Endodermal cell (in vitro differentiated cells): ENCODE results near the gene MYOM1. TPM values are rescaled to one million over a fixed set of nuclear protein-coding genes. Genes with fewer than 3 reads are reported as not detected.
A peak's percentile ranks its signal among the peaks of the same experiment; 100 is the strongest.

ENCODE experiments used
- DNase-seq: peaks from one replicate; pipeline ENCODE4 v3.0.0-alpha.2; 2017
- H3K27ac ChIP-seq: 2 replicates; pipeline ENCODE4 v1.5.1; 2013; ENCODE audit warnings: mild to moderate bottlenecking, low read depth, low read length, moderate library complexity
- H3K27me3 ChIP-seq: 2 replicates; pipeline ENCODE4 v1.6.1; 2013; ENCODE audit warnings: mild to moderate bottlenecking, low read length, moderate library complexity; ENCODE audit not compliant: insufficient read depth, control insufficient read depth, poor library complexity, severe bottlenecking
- H3K36me3 ChIP-seq: 2 replicates; pipeline ENCODE4 v1.7.0; 2013; ENCODE audit warnings: mild to moderate bottlenecking, low read length, moderate library complexity; ENCODE audit not compliant: control insufficient read depth, insufficient read depth
- H3K4me1 ChIP-seq: one replicate; pipeline ENCODE4 v1.7.0; 2013; ENCODE audit warnings: low read length; ENCODE audit not compliant: control insufficient read depth, insufficient read depth
- H3K4me3 ChIP-seq: 2 replicates; pipeline ENCODE4 v1.5.1; 2013; ENCODE audit warnings: mild to moderate bottlenecking, low read length, moderate library complexity
- H3K9ac ChIP-seq: 2 replicates; pipeline ENCODE4 v1.6.1; 2013; ENCODE audit warnings: mild to moderate bottlenecking, low read length, moderate library complexity; ENCODE audit not compliant: poor library complexity, severe bottlenecking; ENCODE audit errors: extremely low read depth
- H3K9me3 ChIP-seq: 2 replicates; pipeline ENCODE4 v1.6.1; 2013; ENCODE audit warnings: mild to moderate bottlenecking, low read length, moderate library complexity; ENCODE audit not compliant: control insufficient read depth
- H3K27ac Mint-ChIP-seq: 2 replicates; pipeline ENCODE4 v1.8.0; 2020; ENCODE audit warnings: mixed read lengths
- H3K27me3 Mint-ChIP-seq: 2 replicates; pipeline ENCODE4 v1.8.0; 2021; ENCODE audit warnings: mild to moderate bottlenecking, mixed read lengths; ENCODE audit not compliant: insufficient read depth
- H3K36me3 Mint-ChIP-seq: 2 replicates; pipeline ENCODE4 v1.8.0; 2020; ENCODE audit warnings: low read depth, mixed read lengths
- H3K4me1 Mint-ChIP-seq: 2 replicates; pipeline ENCODE4 v1.8.0; 2020; ENCODE audit warnings: mixed read lengths
- H3K4me3 Mint-ChIP-seq: 2 replicates; pipeline ENCODE4 v1.8.0; 2020; ENCODE audit warnings: mild to moderate bottlenecking, moderate library complexity, mixed read lengths
- H3K9me3 Mint-ChIP-seq: 2 replicates; pipeline ENCODE4 v1.8.0; 2020; ENCODE audit warnings: mild to moderate bottlenecking, mixed read lengths
- WGBS, 2 experiments: methylation state at CpG; one replicate each; pipeline versions ENCODE4 v1.1.5 to v1.1.7; 2013; ENCODE audit warnings: missing lambda C conversion rate in 2 of 2, mixed read lengths in 1 of 2; ENCODE audit not compliant: insufficient coverage in 1 of 2, insufficient read length in 1 of 2; 5-methylcytosine and 5-hydroxymethylcytosine counted together
- total RNA-seq, 2 donors: library from RNA; stranded (reverse); fragmentation: NEBNext Ultra II Directional in 1 of 2; extraction: Animal tissue kit (Norgen Biotek cat#: 25700) in 1 of 2; gene quantifications; 2 replicates in 1 of 2; 3 replicates in 1 of 2; pipeline ENCODE4 v1.2.1, GENCODE V29; 2021
- TF ChIP-seq, protein P1 (sequence below): fragments of 200-600 bp; sonication (generic); conservative IDR thresholded peaks from 2 replicates; pipeline ENCODE4 v1.5.0; 2021; ENCODE audit warnings: antibody characterized with exemption, mild to moderate bottlenecking

MYOM1 gene
- total RNA-seq, 2 donors from 2014 or later = 0.49 to 0.88 TPM

DNA sequence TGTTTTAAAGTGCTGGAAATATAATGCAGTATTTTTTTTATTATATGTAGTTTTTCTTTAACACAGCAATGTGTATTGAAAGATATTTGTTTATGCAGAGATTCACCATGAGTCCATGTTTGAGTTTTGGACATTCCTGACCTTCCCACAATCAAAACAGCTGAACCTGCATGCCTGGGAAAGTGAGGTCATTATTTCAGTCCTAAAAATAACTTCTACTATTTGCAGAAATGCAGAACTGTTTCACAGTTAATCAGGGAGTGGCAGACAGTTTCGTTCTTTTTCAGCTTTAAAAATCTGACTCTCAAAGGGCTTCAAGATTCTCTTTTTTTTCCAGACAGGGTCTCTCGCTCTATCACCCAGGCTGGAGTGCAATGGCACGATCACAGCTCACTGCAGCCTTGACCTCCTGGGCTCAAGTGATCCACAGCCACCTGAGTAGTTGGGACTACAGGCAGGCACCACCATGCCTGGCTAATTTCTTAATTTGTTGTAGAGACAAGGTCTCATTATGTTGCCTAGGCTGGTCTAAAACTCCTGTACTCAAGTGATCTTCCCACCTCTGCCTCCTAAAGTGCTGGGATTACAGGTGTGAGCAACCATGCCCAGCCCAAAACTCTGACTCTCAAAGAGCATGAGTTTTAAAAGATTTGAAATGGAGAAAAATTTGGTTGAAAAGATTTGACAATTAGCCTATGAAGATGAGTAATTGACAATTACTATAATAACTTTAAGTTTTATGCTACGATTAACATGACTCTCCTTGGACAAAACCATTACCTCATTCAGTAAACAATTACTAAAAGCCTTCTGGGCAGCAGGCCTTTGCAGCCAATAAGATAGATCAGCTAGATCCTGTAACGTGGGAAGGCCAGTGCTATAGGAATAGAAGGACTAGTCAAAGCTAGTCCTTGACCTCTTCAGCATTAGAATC, 37.2 kb upstream of the MYOM1 start:
- Histone ChIP-seq H3K4me1 (peaks cover 19% of the 10 kb centered on the region), H3K9ac (no peak overlapping the region), H3K27ac (no peak overlapping the region), H3K27me3 (no peaks in the 10 kb centered on the region), H3K4me3 (peak overlapping the region; percentile 22), H3K36me3 (peaks cover 72% of the 10 kb centered on the region), H3K9me3 (no peaks in the 10 kb centered on the region)
- H3K9me3 Mint-ChIP-seq = no peaks in the 10 kb centered on the region
- TF ChIP-seq, protein P1, sequence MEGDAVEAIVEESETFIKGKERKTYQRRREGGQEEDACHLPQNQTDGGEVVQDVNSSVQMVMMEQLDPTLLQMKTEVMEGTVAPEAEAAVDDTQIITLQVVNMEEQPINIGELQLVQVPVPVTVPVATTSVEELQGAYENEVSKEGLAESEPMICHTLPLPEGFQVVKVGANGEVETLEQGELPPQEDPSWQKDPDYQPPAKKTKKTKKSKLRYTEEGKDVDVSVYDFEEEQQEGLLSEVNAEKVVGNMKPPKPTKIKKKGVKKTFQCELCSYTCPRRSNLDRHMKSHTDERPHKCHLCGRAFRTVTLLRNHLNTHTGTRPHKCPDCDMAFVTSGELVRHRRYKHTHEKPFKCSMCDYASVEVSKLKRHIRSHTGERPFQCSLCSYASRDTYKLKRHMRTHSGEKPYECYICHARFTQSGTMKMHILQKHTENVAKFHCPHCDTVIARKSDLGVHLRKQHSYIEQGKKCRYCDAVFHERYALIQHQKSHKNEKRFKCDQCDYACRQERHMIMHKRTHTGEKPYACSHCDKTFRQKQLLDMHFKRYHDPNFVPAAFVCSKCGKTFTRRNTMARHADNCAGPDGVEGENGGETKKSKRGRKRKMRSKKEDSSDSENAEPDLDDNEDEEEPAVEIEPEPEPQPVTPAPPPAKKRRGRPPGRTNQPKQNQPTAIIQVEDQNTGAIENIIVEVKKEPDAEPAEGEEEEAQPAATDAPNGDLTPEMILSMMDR = no peak
- H3K27ac Mint-ChIP-seq = peak overlapping the region; percentile 61
- no peaks in the 10 kb centered on the region for H3K27me3 Mint-ChIP-seq
- 90 to 97% methylated on average over 5 of the region's 5 CpGs for WGBS, 2 experiments
- no peak overlapping the region for H3K4me3 Mint-ChIP-seq
- no peak for DNase-seq
- H3K36me3 Mint-ChIP-seq = peaks cover 52% of the 10 kb centered on the region
- peaks cover 44% of the 10 kb centered on the region for H3K4me1 Mint-ChIP-seq

DNA sequence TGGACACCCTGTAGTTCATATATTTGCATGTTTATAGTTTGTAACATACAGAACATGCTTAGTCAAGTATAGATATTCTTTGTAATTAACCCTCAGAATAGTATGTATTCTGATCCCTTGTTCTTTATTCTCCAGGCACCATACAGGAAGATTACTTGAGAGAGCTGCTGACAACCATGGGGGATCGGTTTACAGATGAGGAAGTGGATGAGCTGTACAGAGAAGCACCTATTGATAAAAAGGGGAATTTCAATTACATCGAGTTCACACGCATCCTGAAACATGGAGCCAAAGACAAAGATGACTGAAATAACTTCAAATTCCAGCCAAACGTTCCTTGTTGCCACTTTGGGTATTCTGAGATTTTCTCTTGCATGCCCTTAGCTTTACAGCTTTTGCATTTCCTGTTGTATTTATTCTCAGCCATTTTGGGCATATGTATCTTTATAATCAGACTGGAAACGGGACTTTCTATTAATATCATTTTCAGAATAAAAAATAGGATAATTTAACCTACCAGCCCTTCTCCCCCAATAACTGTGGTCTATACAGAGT, 35.9 kb upstream of the MYOM1 start:
- H3K9me3 ChIP-seq = no peaks in the 10 kb centered on the region
- TF ChIP-seq, protein P1 = no peak
- WGBS, 2 experiments = 85 to 93% methylated on average over 3 to 5 of the region's 5 CpGs
- DNase-seq = no peak
- H3K4me3 ChIP-seq = peak overlapping the region; percentile 22
- Mint-ChIP-seq H3K27me3 (no peaks in the 10 kb centered on the region), H3K4me1 (peaks cover 45% of the 10 kb centered on the region), H3K9me3 (no peaks in the 10 kb centered on the region), H3K27ac (peak overlapping the region; percentile 26), H3K36me3 (peaks cover 52% of the 10 kb centered on the region), H3K4me3 (no peak overlapping the region)
- no peak overlapping the region for H3K27ac ChIP-seq
- no peak overlapping the region for H3K9ac ChIP-seq
- H3K4me1 ChIP-seq = peaks cover 19% of the 10 kb centered on the region
- H3K27me3 ChIP-seq = no peaks in the 10 kb centered on the region
- H3K36me3 ChIP-seq = peaks cover 74% of the 10 kb centered on the region

DNA sequence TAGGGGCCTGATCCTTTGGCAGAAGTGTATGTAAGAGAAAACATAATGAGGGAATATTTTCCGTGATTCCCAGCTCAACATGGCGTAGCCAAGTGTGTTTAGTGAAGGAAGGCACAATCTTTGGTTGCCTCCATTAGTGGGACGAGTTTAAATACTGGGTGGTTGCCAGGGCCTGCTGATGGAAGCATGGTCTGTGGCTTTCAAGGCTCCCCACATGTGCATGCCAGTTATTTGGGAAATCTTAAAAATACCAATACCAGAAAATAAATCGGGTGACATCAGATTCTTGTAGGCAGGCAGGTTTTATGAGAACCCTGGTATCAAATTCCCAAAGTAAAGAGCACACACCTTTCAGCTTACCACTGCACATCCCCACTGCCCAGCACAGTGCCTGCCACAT, 35.0 kb upstream of the MYOM1 start:
- Histone ChIP-seq H3K4me3 (no peak overlapping the region), H3K36me3 (peaks cover 83% of the 10 kb centered on the region), H3K4me1 (peaks cover 19% of the 10 kb centered on the region), H3K9ac (no peak overlapping the region), H3K27ac (no peak overlapping the region), H3K9me3 (no peaks in the 10 kb centered on the region), H3K27me3 (no peaks in the 10 kb centered on the region)
- WGBS, 2 experiments = 95 to 100% methylated on average over 3 to 4 of the region's 4 CpGs
- Mint-ChIP-seq H3K36me3 (peaks cover 52% of the 10 kb centered on the region), H3K4me1 (peaks cover 48% of the 10 kb centered on the region), H3K9me3 (no peaks in the 10 kb centered on the region), H3K27ac (peak overlapping the region; percentile 22), H3K4me3 (no peak overlapping the region), H3K27me3 (no peaks in the 10 kb centered on the region)
- no peak for DNase-seq
- TF ChIP-seq, protein P1 = no peak
